Osteoblast (primary cell): Measurements from ENCODE around the gene HIRIP3. TPM values are rescaled to one million over a fixed set of nuclear protein-coding genes. Genes with fewer than 3 reads are reported as not detected.
"Not testable (repeated sequence)": the region's sequence is repeated elsewhere in the genome, so short reads cannot be mapped to it uniquely, and the experiment has no call there.

ENCODE experiments used
- DNase-seq: peaks from one replicate; pipeline ENCODE4 v3.0.0; 2011; ENCODE audit warnings: low spot score, mixed read lengths; ENCODE audit not compliant: insufficient read length; ENCODE audit errors: missing footprints
- H2AFZ ChIP-seq: 2 replicates; pipeline ENCODE4 v1.6.0; 2011; ENCODE audit warnings: mild to moderate bottlenecking, low read length
- H3K27ac ChIP-seq: 2 replicates; pipeline ENCODE4 v1.5.1; 2011; ENCODE audit warnings: mild to moderate bottlenecking, low read depth, low read length, moderate library complexity
- H3K27me3 ChIP-seq: 2 replicates; pipeline ENCODE4 v1.6.0; 2012; ENCODE audit warnings: mild to moderate bottlenecking, control low read depth, inconsistent platforms, low read length, moderate library complexity; ENCODE audit not compliant: insufficient read depth
- H3K36me3 ChIP-seq: 2 replicates; pipeline ENCODE4 v1.5.1; 2011; ENCODE audit warnings: mild to moderate bottlenecking, low read length, control low read depth, moderate library complexity; ENCODE audit not compliant: insufficient read depth
- H3K4me1 ChIP-seq: 2 replicates; pipeline ENCODE4 v1.5.1; 2011; ENCODE audit warnings: mild to moderate bottlenecking, low read length, control low read depth, moderate library complexity; ENCODE audit not compliant: insufficient read depth
- H3K4me2 ChIP-seq: 2 replicates; pipeline ENCODE4 v1.6.0; 2011; ENCODE audit warnings: mild to moderate bottlenecking, low read length; ENCODE audit not compliant: insufficient read depth
- H3K4me3 ChIP-seq: fragments of 200-600 bp; sonication (generic); 3 replicates; pipeline ENCODE4 v1.5.1; 2012; ENCODE audit warnings: mild to moderate bottlenecking, low read length, inconsistent platforms; ENCODE audit not compliant: insufficient read depth
- H3K79me2 ChIP-seq: 2 replicates; pipeline ENCODE4 v1.6.0; 2012; ENCODE audit warnings: mild to moderate bottlenecking, low read length, control low read depth, inconsistent platforms; ENCODE audit not compliant: insufficient read depth
- H3K9me3 ChIP-seq: 2 replicates; pipeline ENCODE4 v1.5.1; 2011; ENCODE audit warnings: low read depth, low read length, control low read depth
- H4K20me1 ChIP-seq: 2 replicates; pipeline ENCODE4 v1.6.0; 2012; ENCODE audit warnings: mild to moderate bottlenecking, low read length, control low read depth; ENCODE audit not compliant: insufficient read depth
- CTCF ChIP-seq: IDR thresholded peaks from 2 replicates; pipeline ENCODE4 v1.5.1; 2011; ENCODE audit warnings: mild to moderate bottlenecking, low read depth, low read length, moderate library complexity; ENCODE audit errors: extremely low read depth
- total RNA-seq: library from RNA; depleted of rRNA; stranded (reverse); fragments of >200 nt; gene quantifications from 2 replicates; pipeline ENCODE4 v1.2.3, GENCODE V29; 2012

The HIRIP3 gene
- total RNA-seq, 1 donor, result 5.8 TPM

DNA sequence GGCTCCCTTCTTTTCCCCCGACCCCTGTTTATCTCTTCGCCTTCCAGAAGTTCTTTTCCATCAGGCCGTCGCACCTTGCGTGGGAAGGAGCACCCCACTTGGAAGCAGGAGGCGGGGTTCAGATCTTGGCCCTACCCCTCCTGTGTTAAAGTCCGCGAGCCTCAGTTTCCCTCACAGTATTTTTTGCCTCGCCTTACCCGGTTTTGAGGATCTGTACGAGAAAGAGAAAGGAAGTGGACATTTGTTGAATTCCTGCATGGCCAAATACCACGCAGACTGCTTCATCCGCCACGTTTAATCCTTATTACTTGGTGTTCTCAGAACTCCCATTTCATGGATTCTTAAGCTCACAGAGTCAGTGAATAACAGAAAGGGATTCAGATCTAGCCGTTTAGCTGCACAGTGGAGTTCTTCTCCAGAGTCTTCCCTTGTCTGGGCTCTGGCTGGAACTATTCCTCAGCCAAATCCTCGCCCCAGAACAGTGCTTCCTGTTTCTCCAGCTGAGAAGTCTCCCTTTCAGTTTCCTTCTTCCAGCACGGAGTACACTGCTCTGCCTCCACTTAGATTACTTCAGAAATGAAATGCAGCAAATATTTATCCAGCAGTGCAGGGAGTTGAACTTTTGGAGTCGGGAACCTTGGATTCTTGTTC, 32.9 kb downstream of the HIRIP3 start:
- H3K4me2 ChIP-seq, result peak overlapping the region; percentile 80
- H3K36me3 ChIP-seq, result peaks cover 3% of the 10 kb centered on the region
- H3K4me1 ChIP-seq, result peaks cover 9% of the 10 kb centered on the region
- H3K27ac ChIP-seq, result peak overlapping the region; percentile 61
- H3K9me3 ChIP-seq, result no peaks in the 10 kb centered on the region
- peak overlapping the region; percentile 77 for H2AFZ ChIP-seq
- no peaks in the 10 kb centered on the region for H4K20me1 ChIP-seq
- peak overlapping the region; percentile 74 for H3K4me3 ChIP-seq
- H3K79me2 ChIP-seq, result peaks cover 7% of the 10 kb centered on the region
- TF ChIP-seq CTCF, result no peak
- no peaks in the 10 kb centered on the region for H3K27me3 ChIP-seq
- peak; percentile 91 for DNase-seq

- Histone ChIP-seq H3K4me2 (peak within 1 kb of the TSS; percentile 80), H4K20me1 (no peaks in the 10 kb centered on the region), H3K27me3 (no peaks in the 10 kb centered on the region), H3K4me1 (peaks cover 9% of the 10 kb centered on the region), H3K36me3 (peaks cover 3% of the 10 kb centered on the region), H3K9me3 (no peaks in the 10 kb centered on the region), H2AFZ (peak within 1 kb of the TSS; percentile 95), H3K4me3 (peak within 1 kb of the TSS; percentile 74), H3K27ac (peak within 1 kb of the TSS; percentile 76), H3K79me2 (peaks cover 7% of the 10 kb centered on the region)
- peak; percentile 16 for TF ChIP-seq CTCF
- DNase-seq, result peak; percentile 99
Observed at GRCh38 chr16:29961479-29962343, 33.7 kb downstream of the HIRIP3 start, which contains the start of gene TMEM219. TSS of gene TMEM219 (plus strand) at chr16:29962079. CDS start at chr16:29963144, 1,065 bp downstream.

GRCh38 chr16:29961127-29961478, 34.3 kb downstream of the HIRIP3 start:
- peak; percentile 60 for DNase-seq
- Histone ChIP-seq H3K9me3 (no peaks in the 10 kb centered on the region), H3K4me2 (peak overlapping the region; percentile 80), H3K4me1 (peaks cover 9% of the 10 kb centered on the region), H2AFZ (peak overlapping the region; percentile 95), H3K4me3 (peak overlapping the region; percentile 74), H3K79me2 (peaks cover 7% of the 10 kb centered on the region), H3K27me3 (no peaks in the 10 kb centered on the region), H4K20me1 (no peaks in the 10 kb centered on the region), H3K36me3 (peaks cover 3% of the 10 kb centered on the region), H3K27ac (peak overlapping the region; percentile 76)
- TF ChIP-seq CTCF, result no peak

DNA sequence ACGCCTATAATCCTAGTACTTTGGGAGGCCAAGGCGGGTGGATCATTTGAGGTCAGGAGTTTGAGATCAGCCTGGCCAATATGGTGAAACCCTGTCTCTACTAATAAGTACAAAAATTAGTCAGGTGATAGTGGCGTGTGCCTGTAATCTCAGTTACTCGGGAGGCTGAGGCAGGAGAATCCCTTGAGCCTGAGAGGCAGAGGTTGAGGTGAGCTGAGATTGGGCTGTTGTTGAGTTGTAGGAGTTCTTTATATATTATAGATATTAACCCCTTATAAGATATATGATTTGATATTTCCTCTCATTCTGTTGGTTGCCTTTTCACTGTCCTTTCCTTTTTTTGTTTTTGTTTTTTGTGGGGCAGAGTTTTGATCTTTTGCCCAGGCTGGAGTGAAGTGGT, 35.6 kb downstream of the HIRIP3 start:
- not testable (repeated sequence) for H3K4me1 ChIP-seq, H3K4me3 ChIP-seq, DNase-seq, H3K79me2 ChIP-seq, H4K20me1 ChIP-seq, H3K9me3 ChIP-seq, H3K27me3 ChIP-seq, H3K4me2 ChIP-seq, H2AFZ ChIP-seq, H3K36me3 ChIP-seq, H3K27ac ChIP-seq
